Endothelial cell of umbilical vein (primary cell): ENCODE data around the gene RGS17. TPM values are rescaled to one million over a fixed set of nuclear protein-coding genes. Genes with fewer than 3 reads are reported as not detected.

Source experiments
- BruUV-seq: library from RNA; stranded (reverse); fragments of 400-500 nt; replicated peaks from 2 replicates; lab custom pipeline; 2021; lab: Mats Ljungman, UMichigan
- CTCF ChIA-PET: fragments of 300-600, 350-600 bp; sonication (Branson Sonifier 250); formaldehyde crosslinking; loops from one replicate; lab custom pipeline; 2021; ENCODE audit warnings: antibody characterized with exemption, inconsistent platforms; lab: Charles Lee
- POLR2A ChIA-PET: fragments of 300-600, 350-600 bp; sonication (Branson Sonifier 250); formaldehyde crosslinking; loops from one replicate; lab custom pipeline; 2021; ENCODE audit warnings: antibody characterized with exemption, inconsistent platforms; lab: Charles Lee
- DNase-seq: peaks from one replicate; pipeline ENCODE4 v3.0.0-alpha.2; 2011; ENCODE audit warnings: low read depth, low spot score
- FAIRE-seq: peaks from 2 replicates; lab custom pipeline; 2011; peaks lifted over from hg19 to GRCh38; lab: Jason Lieb, UNC
- H2AFZ ChIP-seq: 2 replicates; pipeline ENCODE4 v1.6.0; 2012; ENCODE audit warnings: low read depth, low read length, control low read depth, inconsistent platforms
- H3K27ac ChIP-seq: 2 replicates; pipeline ENCODE4 v1.5.1; 2011; ENCODE audit warnings: low read depth, mild to moderate bottlenecking, control low read depth, low read length, moderate library complexity; ENCODE audit not compliant: insufficient read depth
- H3K27me3 ChIP-seq, 2 experiments: 2 replicates each; pipeline versions ENCODE4 v1.6.0 to v1.6.1; 2011; ENCODE audit warnings: low read length in 2 of 2, mixed read lengths in 1 of 2; ENCODE audit not compliant: control insufficient read depth in 2 of 2, insufficient read depth in 2 of 2
- H3K36me3 ChIP-seq, 2 experiments: 2 replicates in 1 of 2; 3 replicates in 1 of 2; pipeline ENCODE4 v1.5.1; 2011; ENCODE audit warnings: low read length in 2 of 2, mild to moderate bottlenecking in 1 of 2, moderate library complexity in 1 of 2; ENCODE audit not compliant: control insufficient read depth in 2 of 2, insufficient read depth in 2 of 2; ENCODE audit errors: extremely low read depth in 1 of 2
- H3K4me1 ChIP-seq: 3 replicates; pipeline ENCODE4 v1.5.1; 2011; ENCODE audit warnings: mild to moderate bottlenecking, low read length; ENCODE audit not compliant: control insufficient read depth, insufficient read depth; ENCODE audit errors: extremely low read depth
- H3K4me2 ChIP-seq: 2 replicates; pipeline ENCODE4 v1.6.1; 2011; ENCODE audit warnings: low read length, control low read depth, mixed read lengths; ENCODE audit not compliant: insufficient read depth
- H3K4me3 ChIP-seq, 3 experiments: fragments of 200-600 bp in 1 of 3; sonication (generic), shearing (Covaris generic) in 1 of 3; replicated peaks in 1 of 3; 2 replicates each; pipeline ENCODE4 v1.5.1; 2011 to 2016; ENCODE audit warnings: control low read depth in 3 of 3, low read length in 3 of 3, mild to moderate bottlenecking in 2 of 3, inconsistent platforms in 1 of 3, low read depth in 1 of 3, moderate library complexity in 1 of 3; ENCODE audit not compliant: insufficient read depth in 1 of 3
- H3K79me2 ChIP-seq: 2 replicates; pipeline ENCODE4 v1.6.0; 2012; ENCODE audit warnings: low read length, inconsistent platforms; ENCODE audit not compliant: control insufficient read depth, insufficient read depth
- H3K9ac ChIP-seq: replicated peaks from 2 replicates; pipeline ENCODE3; 2011; ENCODE audit warnings: low read length, control low read depth; ENCODE audit not compliant: insufficient read depth; ENCODE audit errors: extremely low read depth
- H3K9me1 ChIP-seq: replicated peaks from 3 replicates; pipeline ENCODE4 v1.6.0; 2011; ENCODE audit warnings: mild to moderate bottlenecking, low read length; ENCODE audit not compliant: control insufficient read depth, insufficient read depth; ENCODE audit errors: extremely low read depth
- H3K9me3 ChIP-seq: replicated peaks from 2 replicates; pipeline ENCODE4 v1.5.1; 2012; ENCODE audit warnings: low read length, inconsistent platforms; ENCODE audit not compliant: control insufficient read depth, insufficient read depth
- H4K20me1 ChIP-seq: replicated peaks from 2 replicates; pipeline ENCODE3; 2011; ENCODE audit warnings: mild to moderate bottlenecking, low read length; ENCODE audit not compliant: control insufficient read depth, insufficient read depth; ENCODE audit errors: extremely low read depth
- EZH2 ChIP-seq: IDR thresholded peaks from 2 replicates; pipeline ENCODE4 v1.6.1; 2012; ENCODE audit warnings: borderline replicate concordance, low read depth, mild to moderate bottlenecking, moderate library complexity, low read length, inconsistent platforms; ENCODE audit not compliant: severe bottlenecking
- FOS ChIP-seq: IDR thresholded peaks from 2 replicates; pipeline ENCODE4 v1.6.1; 2011; ENCODE audit warnings: mild to moderate bottlenecking, low read length, moderate library complexity, borderline replicate concordance; ENCODE audit not compliant: insufficient read depth
- GATA2 ChIP-seq: IDR thresholded peaks from 2 replicates; pipeline ENCODE4 v1.7.0; 2011; ENCODE audit warnings: low read depth, mild to moderate bottlenecking, moderate library complexity, mixed read lengths, low read length; ENCODE audit not compliant: insufficient read length, insufficient read depth
- JUN ChIP-seq: IDR thresholded peaks from 2 replicates; pipeline ENCODE4 v1.6.1; 2011; ENCODE audit warnings: borderline replicate concordance, low read depth; ENCODE audit not compliant: insufficient read length, insufficient read depth
- MYC ChIP-seq: IDR thresholded peaks from one replicate; pipeline ENCODE4 v1.6.1; 2011; ENCODE audit warnings: mild to moderate bottlenecking, low read depth, low read length
- POLR2A ChIP-seq: IDR thresholded peaks from 2 replicates; pipeline ENCODE4 v1.6.1; 2012; ENCODE audit warnings: low read depth, mild to moderate bottlenecking, control low read depth, low read length
- dilution Hi-C: fragments of 300-500 bp; cut with MboI; formaldehyde crosslinking; loops from one replicate; pipeline ENCODE4 v1.15.0; 2019; ENCODE audit warnings: low sequenced_read_pairs; ENCODE audit not compliant: extremely low pct_ligation_motif_present
- intact Hi-C: fragments of 100-400 bp; cut with micrococcal nuclease; formaldehyde crosslinking; loops from one replicate; pipeline ENCODE4 v1.10.0; 2022
- polyA plus RNA-seq, 4 experiments: library from polyadenylated mRNA; depleted of rRNA in 3 of 4; stranded (reverse) in 3 of 4; unstranded in 1 of 4; fragments of >200 nt; gene quantifications; 2 replicates each; pipeline versions ENCODE4 v1.2.1 to v1.2.3, GENCODE V29; 2011 to 2012; ENCODE audit warnings: missing spikeins in 1 of 4
- total RNA-seq: library from RNA; stranded (reverse); gene quantifications from 2 replicates; pipeline ENCODE4 v1.2.3, GENCODE V29; 2021
- TF ChIP-seq, protein P1 (sequence below), 2 donors: IDR thresholded peaks; 1 replicate in 1 of 2; 2 replicates in 1 of 2; pipeline ENCODE4 v1.5.1; 2011; ENCODE audit warnings: low read length in 2 of 2, mild to moderate bottlenecking in 2 of 2, moderate library complexity in 2 of 2, control low read depth in 1 of 2, inconsistent platforms in 1 of 2, low read depth in 1 of 2; ENCODE audit not compliant: insufficient read depth in 1 of 2; ENCODE audit errors: extremely low read depth in 1 of 2
- TF ChIP-seq, protein P2 (sequence below): IDR thresholded peaks from 2 replicates; pipeline ENCODE4 v1.6.1; 2011; ENCODE audit not compliant: insufficient read depth, insufficient read length

The RGS17 gene
- total and polyA plus RNA-seq, 2 donors (not counting 3 experiments of a cell fraction or from before 2014, with no cell fraction given), result 0.40 to 1.1 TPM

DNA sequence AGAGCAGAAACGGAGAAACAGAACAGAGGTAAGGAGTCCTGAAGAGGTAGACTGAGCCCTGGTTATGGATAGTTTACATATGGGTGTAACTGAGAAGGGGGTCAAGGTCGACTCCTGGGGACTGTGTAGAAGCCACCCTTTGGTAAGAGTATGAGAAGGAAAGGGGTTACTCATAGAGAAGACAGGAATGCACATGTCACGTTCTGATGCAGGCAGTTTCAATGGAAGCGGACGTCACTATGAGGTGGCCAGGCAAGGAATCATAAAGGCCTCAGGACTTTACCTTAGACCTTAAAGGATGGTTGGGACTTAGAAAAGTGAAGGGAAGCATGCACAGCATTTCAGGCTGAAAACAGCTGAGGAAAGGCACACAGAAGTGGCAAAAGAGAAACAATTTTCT lies 25.1 kb downstream of the RGS17 start:
- Histone ChIP-seq H3K4me3 (no peak overlapping the region), H3K9me1 (no peaks in the 10 kb centered on the region), H3K9me3 (no peaks in the 10 kb centered on the region), H3K27ac (no peak overlapping the region), H4K20me1 (no peaks in the 10 kb centered on the region), H3K79me2 (no peaks in the 10 kb centered on the region), H3K9ac (no peak overlapping the region), H3K27me3 (no peaks in the 10 kb centered on the region), H3K4me2 (no peak overlapping the region), H2AFZ (no peak overlapping the region), H3K36me3 (no peaks in the 10 kb centered on the region), H3K4me1 (no peaks in the 10 kb centered on the region)
- FAIRE-seq (no peak), DNase-seq (no peak)
- BruUV-seq, result no TSS peak
- ChIA-PET CTCF (interaction anchor here (0.7 to 1.0 kb wide), 2 partner anchors 63 to 74 kb away, joined by 3 read pairs; no protein-coding TSS in a partner anchor), POLR2A (no interaction called here)
- dilution Hi-C loops (no loop called here), intact Hi-C loops (no loop called here)
- TF ChIP-seq GATA2 (no peak), POLR2A (no peak), MYC (no peak), JUN (no peak)
- TF ChIP-seq, protein P1, sequence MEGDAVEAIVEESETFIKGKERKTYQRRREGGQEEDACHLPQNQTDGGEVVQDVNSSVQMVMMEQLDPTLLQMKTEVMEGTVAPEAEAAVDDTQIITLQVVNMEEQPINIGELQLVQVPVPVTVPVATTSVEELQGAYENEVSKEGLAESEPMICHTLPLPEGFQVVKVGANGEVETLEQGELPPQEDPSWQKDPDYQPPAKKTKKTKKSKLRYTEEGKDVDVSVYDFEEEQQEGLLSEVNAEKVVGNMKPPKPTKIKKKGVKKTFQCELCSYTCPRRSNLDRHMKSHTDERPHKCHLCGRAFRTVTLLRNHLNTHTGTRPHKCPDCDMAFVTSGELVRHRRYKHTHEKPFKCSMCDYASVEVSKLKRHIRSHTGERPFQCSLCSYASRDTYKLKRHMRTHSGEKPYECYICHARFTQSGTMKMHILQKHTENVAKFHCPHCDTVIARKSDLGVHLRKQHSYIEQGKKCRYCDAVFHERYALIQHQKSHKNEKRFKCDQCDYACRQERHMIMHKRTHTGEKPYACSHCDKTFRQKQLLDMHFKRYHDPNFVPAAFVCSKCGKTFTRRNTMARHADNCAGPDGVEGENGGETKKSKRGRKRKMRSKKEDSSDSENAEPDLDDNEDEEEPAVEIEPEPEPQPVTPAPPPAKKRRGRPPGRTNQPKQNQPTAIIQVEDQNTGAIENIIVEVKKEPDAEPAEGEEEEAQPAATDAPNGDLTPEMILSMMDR (IDR thresholded peaks at IDR 0.05; ENCODE audit: extremely low read depth in 1 of 2, insufficient read depth in 1 of 2, low read depth in 1 of 2, low read length in 2 of 2), result no peak
- TF ChIP-seq, protein P2, sequence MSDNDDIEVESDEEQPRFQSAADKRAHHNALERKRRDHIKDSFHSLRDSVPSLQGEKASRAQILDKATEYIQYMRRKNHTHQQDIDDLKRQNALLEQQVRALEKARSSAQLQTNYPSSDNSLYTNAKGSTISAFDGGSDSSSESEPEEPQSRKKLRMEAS, result no peak

DNA sequence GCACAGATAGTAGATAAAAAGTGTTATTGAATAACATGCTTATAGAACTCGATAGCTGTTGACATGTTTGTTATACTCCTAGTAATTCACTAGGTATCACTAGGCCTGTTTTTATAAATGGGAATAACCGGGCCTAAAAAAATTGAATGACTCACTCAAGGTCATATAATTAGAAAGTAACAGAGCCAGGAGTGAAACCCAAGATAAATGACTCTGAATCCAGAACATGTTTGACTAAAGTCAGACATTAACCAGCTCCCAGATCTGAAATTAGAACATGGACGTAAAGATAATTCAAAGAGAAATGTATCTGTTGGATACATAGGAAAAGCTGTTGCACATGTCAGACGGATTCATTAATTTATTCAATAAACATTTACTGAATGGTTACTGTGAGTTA lies 26.9 kb downstream of the RGS17 start:
- H2AFZ ChIP-seq, result no peak overlapping the region
- no peaks in the 10 kb centered on the region for H3K9me3 ChIP-seq
- no peaks in the 10 kb centered on the region for H3K79me2 ChIP-seq
- H3K27me3 ChIP-seq, result no peaks in the 10 kb centered on the region
- TF ChIP-seq POLR2A (no peak), JUN (no peak), FOS (peak; percentile 17), MYC (no peak), EZH2 (no peak)
- TF ChIP-seq, protein P2, result no peak
- TF ChIP-seq, protein P1 (IDR thresholded peaks at IDR 0.05; ENCODE audit: extremely low read depth in 1 of 2, insufficient read depth in 1 of 2, low read depth in 1 of 2, low read length in 2 of 2), result no peak
- H3K27ac ChIP-seq, result no peak overlapping the region
- H3K4me1 ChIP-seq, result no peaks in the 10 kb centered on the region
- ChIA-PET CTCF (interaction anchor here (1.0 to 1.9 kb wide), 4 partner anchors 11 to 72 kb away, joined by 3 to 9 read pairs (median 6); no protein-coding TSS in a partner anchor), POLR2A (no interaction called here)
- intact Hi-C loops, result no loop called here
- DNase-seq, result no peak
- H3K9me1 ChIP-seq, result no peaks in the 10 kb centered on the region
- H3K36me3 ChIP-seq, result no peaks in the 10 kb centered on the region
- no peak overlapping the region for H3K9ac ChIP-seq
- BruUV-seq, result no TSS peak
- FAIRE-seq, result no peak
- no peaks in the 10 kb centered on the region for H4K20me1 ChIP-seq
- no peak overlapping the region for H3K4me3 ChIP-seq
- H3K4me2 ChIP-seq, result no peak overlapping the region
- dilution Hi-C loops, result no loop called here
